H1 (cell line): Measurements from ENCODE around the gene RAD51B.

Source experiments
- CTCF ChIP-seq, 3 experiments: IDR thresholded peaks; 1 replicate in 2 of 3; 2 replicates in 1 of 3; pipeline versions ENCODE4 v1.5.1 to v1.6.1; 2011; ENCODE audit warnings: low read length in 3 of 3, mild to moderate bottlenecking in 3 of 3, inconsistent platforms in 2 of 3, low read depth in 1 of 3, moderate library complexity in 1 of 3; ENCODE audit not compliant: insufficient read depth in 1 of 3; ENCODE audit errors: control extremely low read depth in 1 of 3
- HDAC2 ChIP-seq, 2 experiments: fragments of 300-600 bp in 1 of 2; sonication (generic) in 1 of 2; IDR thresholded peaks; 2 replicates each; pipeline ENCODE4 v1.6.1; 2011 to 2012; ENCODE audit warnings: low read depth in 2 of 2, low read length in 2 of 2, mild to moderate bottlenecking in 2 of 2, moderate library complexity in 2 of 2, borderline replicate concordance in 1 of 2, inconsistent platforms in 1 of 2

- TF ChIP-seq HDAC2 (IDR thresholded peaks at IDR 0.05; ENCODE audit: borderline replicate concordance in 1 of 2, low read depth in 2 of 2, low read length in 2 of 2) (no peak), CTCF (IDR thresholded peaks at IDR 0.05; ENCODE audit: control extremely low read depth in 1 of 3, insufficient read depth in 1 of 3, low read depth in 1 of 3, low read length in 3 of 3) (no peak)
Observed at GRCh38 chr14:68564826-68565759, 745.5 kb downstream of the RAD51B start.
